HG03108 (cell line): ENCODE data around the gene PRPF19.

Experiments
- ATAC-seq: cut with Tn5 transposase; IDR thresholded peaks from one replicate; pipeline ENCODE4 v1.9.1; 2021; ENCODE audit warnings: moderate library complexity; ENCODE audit not compliant: unreplicated experiment

PRPF19 gene

GRCh38 chr11:60938500-60938899 lies 32.1 kb upstream of the PRPF19 start:
- no peak for ATAC-seq

GRCh38 chr11:60937811-60938210 lies 31.4 kb upstream of the PRPF19 start:
- ATAC-seq = no peak

- no peak for ATAC-seq
Observed at GRCh38 chr11:60937144-60937527, 30.8 kb upstream of the PRPF19 start.

- no peak for ATAC-seq
Observed at GRCh38 chr11:60936467-60937143, 30.2 kb upstream of the PRPF19 start.

- no peak for ATAC-seq
Observed at GRCh38 chr11:60935676-60936442, 29.5 kb upstream of the PRPF19 start.

- no peak for ATAC-seq
Observed at GRCh38 chr11:60934790-60935605, 28.6 kb upstream of the PRPF19 start.

GRCh38 chr11:60934124-60934789 lies 27.9 kb upstream of the PRPF19 start:
- no peak for ATAC-seq

- no peak for ATAC-seq
Observed at GRCh38 chr11:60933416-60934123, 27.2 kb upstream of the PRPF19 start.

GRCh38 chr11:60932605-60933356 lies 26.4 kb upstream of the PRPF19 start:
- ATAC-seq = no peak

- no peak for ATAC-seq
Observed at GRCh38 chr11:60931917-60932316, 25.5 kb upstream of the PRPF19 start.

GRCh38 chr11:60930394-60930793 lies 24.0 kb upstream of the PRPF19 start:
- ATAC-seq = no peak

GRCh38 chr11:60929764-60930163 lies 23.4 kb upstream of the PRPF19 start:
- ATAC-seq = no peak

- ATAC-seq = no peak
Observed at GRCh38 chr11:60928563-60929001, 22.2 kb upstream of the PRPF19 start.

GRCh38 chr11:60927600-60927999 lies 21.2 kb upstream of the PRPF19 start:
- no peak for ATAC-seq

GRCh38 chr11:60927061-60927592 lies 20.7 kb upstream of the PRPF19 start:
- no peak for ATAC-seq

GRCh38 chr11:60926500-60926899 lies 20.1 kb upstream of the PRPF19 start:
- ATAC-seq = no peak

- no peak for ATAC-seq
Observed at GRCh38 chr11:60925868-60926267, 19.5 kb upstream of the PRPF19 start.

- ATAC-seq = no peak
Observed at GRCh38 chr11:60924906-60925853, 18.8 kb upstream of the PRPF19 start.
